Measurements from ENCODE around the gene KCNH2.

GRCh38 chr7:151023232-151023631, 45.1 kb upstream of the KCNH2 start:
- no peak for TF ChIP-seq EP300 (IDR thresholded peaks at IDR 0.05)
- TF ChIP-seq, protein P1, sequence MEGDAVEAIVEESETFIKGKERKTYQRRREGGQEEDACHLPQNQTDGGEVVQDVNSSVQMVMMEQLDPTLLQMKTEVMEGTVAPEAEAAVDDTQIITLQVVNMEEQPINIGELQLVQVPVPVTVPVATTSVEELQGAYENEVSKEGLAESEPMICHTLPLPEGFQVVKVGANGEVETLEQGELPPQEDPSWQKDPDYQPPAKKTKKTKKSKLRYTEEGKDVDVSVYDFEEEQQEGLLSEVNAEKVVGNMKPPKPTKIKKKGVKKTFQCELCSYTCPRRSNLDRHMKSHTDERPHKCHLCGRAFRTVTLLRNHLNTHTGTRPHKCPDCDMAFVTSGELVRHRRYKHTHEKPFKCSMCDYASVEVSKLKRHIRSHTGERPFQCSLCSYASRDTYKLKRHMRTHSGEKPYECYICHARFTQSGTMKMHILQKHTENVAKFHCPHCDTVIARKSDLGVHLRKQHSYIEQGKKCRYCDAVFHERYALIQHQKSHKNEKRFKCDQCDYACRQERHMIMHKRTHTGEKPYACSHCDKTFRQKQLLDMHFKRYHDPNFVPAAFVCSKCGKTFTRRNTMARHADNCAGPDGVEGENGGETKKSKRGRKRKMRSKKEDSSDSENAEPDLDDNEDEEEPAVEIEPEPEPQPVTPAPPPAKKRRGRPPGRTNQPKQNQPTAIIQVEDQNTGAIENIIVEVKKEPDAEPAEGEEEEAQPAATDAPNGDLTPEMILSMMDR (IDR thresholded peaks at IDR 0.05), result no peak
